H1 (cell line): ENCODE measurements around the gene UBE2E3. TPM values are rescaled to one million over a fixed set of nuclear protein-coding genes. Genes with fewer than 3 reads are reported as not detected.

Source experiments
- BCL11A ChIP-seq, 2 experiments: IDR thresholded peaks; one replicate each; pipeline ENCODE4 v1.6.1; 2011; ENCODE audit warnings: low read depth in 2 of 2, low read length in 2 of 2, mild to moderate bottlenecking in 2 of 2
- CHD7 ChIP-seq: fragments of 300-600 bp; sonication (generic); IDR thresholded peaks from 2 replicates; pipeline ENCODE4 v1.7.1; 2012; ENCODE audit warnings: low read length, moderate library complexity, mild to moderate bottlenecking, inconsistent platforms; ENCODE audit not compliant: insufficient replicate concordance
- CREB1 ChIP-seq: IDR thresholded peaks from 2 replicates; pipeline ENCODE4 v1.6.1; 2012; ENCODE audit warnings: inconsistent platforms
- NRF1 ChIP-seq: IDR thresholded peaks from 2 replicates; pipeline ENCODE4 v1.6.1; 2011; ENCODE audit warnings: mild to moderate bottlenecking, low read depth, low read length, improper control_type of control experiment
- YY1 ChIP-seq: IDR thresholded peaks from 2 replicates; pipeline ENCODE4 v1.6.1; 2011; ENCODE audit warnings: low read depth, mild to moderate bottlenecking, low read length
- polyA plus RNA-seq, 7 experiments: library from polyadenylated mRNA; depleted of rRNA in 3 of 7; stranded (reverse) in 5 of 7; unstranded in 2 of 7; fragments of >200 nt in 5 of 7; fragments of 200-250 nt in 2 of 7; gene quantifications; 1 replicate in 5 of 7; 2 replicates in 1 of 7; 4 replicates in 1 of 7; pipeline versions ENCODE4 v1.2.1 to v1.2.3, GENCODE V29; 2011 to 2013; ENCODE audit warnings: missing spikeins in 2 of 7, mixed read lengths in 2 of 7
- total RNA-seq: library from RNA; stranded (reverse); fragmentation: NEBNext Ultra II Directional; extraction: Animal tissue kit (Norgen Biotek cat#: 25700); gene quantifications from 2 replicates; pipeline ENCODE4 v1.2.1, GENCODE V29; 2021

Gene UBE2E3
- total and polyA plus RNA-seq, 2 of the 8 experiments (the other 6 are each of a cell fraction or from before 2014, with no cell fraction given), result 106 to 132 TPM

- TF ChIP-seq CHD7 (no peak), BCL11A (IDR thresholded peaks at IDR 0.05; ENCODE audit: low read depth in 2 of 2, low read length in 2 of 2) (no peak), NRF1 (no peak), CREB1 (no peak), YY1 (no peak)
These were observed 125.2 kb downstream of the UBE2E3 start (continued) for GRCh38 chr2:181105562-181105961.
